ENCODE results near the gene RAB7B.

GRCh38 chr1:205967554-205968335 is 35.5 kb downstream of the RAB7B start:
- TF ChIP-seq CTCF (IDR thresholded peaks at IDR 0.05) (no peak), POLR2A (IDR thresholded peaks at IDR 0.05) (no peak)
